Stimulated activated CD8-positive, alpha-beta memory T cell treated with anti-CD3 and anti-CD28 coated beads, Interleukin-4, amount 100 ng/mL, for 1 hour (primary cell): ENCODE data around the gene YIF1A.
"Not testable (repeated sequence)": the region's sequence is repeated elsewhere in the genome, so short reads cannot be mapped to it uniquely, and the experiment has no call there.

Experiments
- DNase-seq, 2 donors: peaks; one replicate each; pipeline ENCODE4 v3.0.0-alpha.2; 2020; ENCODE audit warnings: low read depth in 2 of 2, low spot score in 1 of 2

YIF1A gene

DNA sequence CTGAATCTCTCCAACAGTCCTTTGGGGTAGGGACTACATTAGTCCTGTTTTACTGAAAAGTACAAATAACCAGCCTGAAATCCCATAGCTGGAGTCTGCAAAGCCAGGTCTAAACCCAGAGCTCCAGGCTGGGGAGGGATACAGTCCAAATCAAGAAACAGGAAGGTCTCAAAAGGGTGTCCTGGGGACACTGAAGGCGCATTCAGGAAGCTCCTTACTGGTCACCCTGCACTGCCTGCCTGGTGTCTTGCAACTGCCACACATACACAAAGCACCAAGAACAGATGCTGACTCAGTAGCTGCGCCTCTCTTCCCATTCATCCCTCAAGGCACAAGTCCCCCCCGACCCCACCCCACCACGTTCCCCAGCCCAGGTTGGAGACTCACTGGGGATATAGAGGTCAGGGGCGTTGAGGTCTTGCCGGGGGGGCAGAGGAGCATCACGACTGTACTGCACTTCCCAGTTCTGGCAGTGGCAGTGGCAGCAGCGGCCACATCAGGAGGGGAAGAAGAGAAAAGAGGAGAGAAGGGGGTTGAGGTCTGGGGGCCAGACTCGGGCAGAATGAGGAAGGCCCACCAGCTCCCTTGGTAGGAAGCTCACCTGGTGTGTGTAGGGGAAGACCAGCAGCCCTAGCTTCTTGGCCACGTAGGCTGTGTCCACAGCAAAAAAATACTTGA, 1.6 kb downstream of the YIF1A start:
- DNase-seq = no peak

DNA sequence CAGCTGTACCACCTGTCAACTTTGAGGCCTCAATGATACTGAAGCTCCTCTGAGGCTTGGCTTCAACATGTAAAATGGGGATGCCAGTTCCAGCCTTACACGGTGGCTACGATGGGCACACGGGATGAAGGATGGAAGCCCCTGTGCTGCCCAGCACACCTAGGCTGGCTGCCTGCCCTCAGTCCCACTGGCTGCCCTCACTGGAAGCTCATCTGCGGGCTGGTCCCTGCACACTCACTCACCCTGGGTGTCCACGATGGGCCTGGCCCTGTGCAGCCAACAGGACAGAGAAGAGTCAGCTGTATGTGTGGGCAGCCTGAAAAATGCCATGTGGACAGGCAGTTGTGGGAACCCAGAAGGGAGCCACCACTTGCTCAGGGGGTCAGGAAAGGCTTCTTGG, 2.2 kb downstream of the YIF1A start:
- no peak for DNase-seq

DNA sequence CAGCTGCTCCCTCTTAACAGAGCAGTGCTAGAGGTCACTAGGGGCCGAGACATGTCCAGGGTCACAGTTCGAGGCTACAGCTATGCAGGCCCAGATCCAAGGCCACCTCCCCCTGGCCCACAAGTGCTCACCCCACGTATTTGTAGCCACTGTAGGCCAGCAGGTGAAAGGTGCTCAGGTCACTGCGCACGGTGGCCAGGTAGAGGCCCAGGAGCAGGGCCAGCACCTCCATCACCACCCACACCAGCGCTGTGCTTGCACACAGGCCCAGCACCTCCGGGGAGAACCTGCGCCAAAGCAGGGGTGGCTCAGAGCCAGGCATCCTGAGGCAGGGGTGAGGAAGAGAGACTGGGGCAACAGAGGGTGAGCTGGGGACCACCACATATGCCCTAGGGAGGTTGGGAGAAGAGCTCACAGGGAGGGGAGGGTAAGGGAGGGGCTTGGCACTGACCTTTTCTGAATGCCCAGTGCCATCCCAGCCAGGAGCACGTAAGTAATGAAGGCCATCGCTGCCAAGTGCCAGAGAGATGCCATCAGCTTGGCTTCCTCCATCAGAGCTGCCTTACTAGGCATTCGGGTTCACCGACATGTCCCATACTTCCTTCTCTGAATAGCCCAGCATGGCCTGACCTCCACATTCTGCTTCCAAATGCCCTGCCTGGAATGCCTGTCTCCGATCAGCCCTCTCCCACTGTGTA, 3.5 kb downstream of the YIF1A start:
- no peak for DNase-seq

GRCh38 chr11:66284526-66285078, 4.3 kb downstream of the YIF1A start:
- no peak for DNase-seq

GRCh38 chr11:66283461-66284105, 5.4 kb downstream of the YIF1A start:
- no peak for DNase-seq

DNA sequence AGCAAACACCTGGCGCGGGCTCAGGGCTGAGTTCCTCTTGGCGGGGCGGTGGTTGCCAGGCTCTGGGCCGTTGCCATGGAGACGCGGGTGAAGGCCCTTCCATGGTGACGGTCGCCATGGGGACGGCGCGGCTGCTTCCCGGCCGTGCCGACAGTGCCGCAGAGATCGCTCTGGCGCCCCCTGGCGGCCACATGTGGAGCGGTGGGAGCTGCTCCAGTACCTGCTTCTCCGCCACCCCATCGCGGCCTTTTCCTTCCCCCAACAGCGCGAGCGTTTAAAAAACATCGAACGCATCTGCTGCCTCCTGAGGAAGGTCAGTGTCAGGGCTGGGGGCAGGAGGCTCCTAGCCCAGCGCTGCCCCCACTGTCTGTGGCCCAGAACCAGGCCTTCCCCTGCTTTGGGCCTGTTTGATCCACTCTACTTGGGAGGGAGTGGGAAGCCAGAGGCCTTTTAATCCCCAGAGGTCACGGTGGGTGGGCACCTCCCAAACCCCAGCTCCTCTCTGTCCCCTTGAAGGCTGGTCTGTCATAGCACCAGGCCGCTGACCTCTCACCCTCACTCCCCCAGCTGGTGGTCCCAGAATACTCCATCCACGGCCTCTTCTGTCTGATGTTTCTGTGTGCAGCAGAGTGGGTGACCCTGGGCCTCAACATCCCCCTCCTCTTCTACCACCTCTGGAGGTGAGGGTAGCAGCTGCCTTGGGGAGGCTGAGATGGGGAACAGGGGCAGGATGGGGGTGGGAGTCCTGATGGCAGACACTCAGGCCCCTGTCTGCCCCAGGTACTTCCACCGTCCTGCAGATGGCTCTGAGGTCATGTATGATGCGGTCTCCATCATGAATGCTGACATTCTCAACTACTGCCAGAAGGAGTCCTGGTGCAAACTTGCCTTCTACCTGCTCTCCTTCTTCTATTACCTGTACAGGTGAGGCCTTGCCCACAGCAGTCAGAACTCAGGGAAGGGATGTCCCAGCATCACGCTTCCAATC, 6.2 kb downstream of the YIF1A start:
- DNase-seq = peak; percentile 98 to 99

DNA sequence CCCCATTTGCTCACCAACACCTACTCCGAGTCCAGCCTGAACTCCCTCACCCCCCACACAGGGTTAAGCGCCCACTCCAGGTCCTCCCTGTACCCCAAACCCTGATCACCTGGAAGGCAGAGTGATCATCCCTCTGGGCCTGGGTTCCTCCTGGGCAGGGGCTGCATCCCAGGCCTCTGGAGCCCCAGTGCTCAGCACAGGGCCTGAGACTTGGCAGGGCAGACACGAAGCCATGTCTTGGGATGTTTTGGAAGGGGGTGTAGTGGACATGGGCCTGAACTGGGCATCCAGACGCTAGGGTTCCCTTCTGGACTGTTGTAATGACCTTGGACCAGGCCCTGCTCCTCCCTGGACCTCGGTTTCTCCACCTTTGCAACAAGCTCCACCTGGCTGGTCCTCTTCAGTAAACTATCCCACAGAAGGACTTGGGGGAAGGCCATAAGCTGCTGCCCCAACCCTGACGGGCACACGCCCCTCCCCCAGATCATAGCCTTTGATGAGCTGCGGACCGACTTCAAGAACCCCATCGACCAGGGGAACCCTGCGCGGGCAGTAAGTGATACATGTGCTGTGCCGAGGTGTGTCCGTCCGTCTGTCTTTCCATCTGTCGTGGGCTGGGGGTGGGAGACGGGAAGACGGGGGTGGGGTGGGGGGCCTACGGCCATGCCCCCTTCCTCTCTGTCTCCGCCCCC, 7.0 kb downstream of the YIF1A start:
- DNase-seq = no peak

GRCh38 chr11:66281001-66281400, 7.9 kb downstream of the YIF1A start:
- DNase-seq = no peak

DNA sequence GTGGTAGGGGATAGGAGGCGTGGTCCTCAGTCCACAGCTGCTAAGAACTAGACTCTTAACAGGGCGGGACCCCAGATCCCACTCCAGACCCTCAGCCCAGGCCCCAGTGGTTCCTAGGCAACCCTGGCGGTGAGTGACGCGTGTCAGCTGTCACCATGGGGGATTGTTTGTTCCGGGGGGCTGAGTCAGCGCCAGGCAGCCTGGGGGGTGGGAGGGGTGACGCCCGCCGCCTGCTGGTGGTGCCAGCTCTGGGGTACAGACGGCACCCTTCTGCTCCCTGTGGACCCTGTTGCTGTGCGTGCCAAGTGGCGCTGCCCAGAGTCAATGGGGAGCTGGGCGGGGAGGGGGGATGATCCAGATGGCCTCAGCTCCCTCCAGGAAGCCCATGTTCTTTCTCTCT, 8.5 kb downstream of the YIF1A start:
- DNase-seq = no peak

GRCh38 chr11:66279092-66279734, 9.7 kb downstream of the YIF1A start:
- no peak for DNase-seq

DNA sequence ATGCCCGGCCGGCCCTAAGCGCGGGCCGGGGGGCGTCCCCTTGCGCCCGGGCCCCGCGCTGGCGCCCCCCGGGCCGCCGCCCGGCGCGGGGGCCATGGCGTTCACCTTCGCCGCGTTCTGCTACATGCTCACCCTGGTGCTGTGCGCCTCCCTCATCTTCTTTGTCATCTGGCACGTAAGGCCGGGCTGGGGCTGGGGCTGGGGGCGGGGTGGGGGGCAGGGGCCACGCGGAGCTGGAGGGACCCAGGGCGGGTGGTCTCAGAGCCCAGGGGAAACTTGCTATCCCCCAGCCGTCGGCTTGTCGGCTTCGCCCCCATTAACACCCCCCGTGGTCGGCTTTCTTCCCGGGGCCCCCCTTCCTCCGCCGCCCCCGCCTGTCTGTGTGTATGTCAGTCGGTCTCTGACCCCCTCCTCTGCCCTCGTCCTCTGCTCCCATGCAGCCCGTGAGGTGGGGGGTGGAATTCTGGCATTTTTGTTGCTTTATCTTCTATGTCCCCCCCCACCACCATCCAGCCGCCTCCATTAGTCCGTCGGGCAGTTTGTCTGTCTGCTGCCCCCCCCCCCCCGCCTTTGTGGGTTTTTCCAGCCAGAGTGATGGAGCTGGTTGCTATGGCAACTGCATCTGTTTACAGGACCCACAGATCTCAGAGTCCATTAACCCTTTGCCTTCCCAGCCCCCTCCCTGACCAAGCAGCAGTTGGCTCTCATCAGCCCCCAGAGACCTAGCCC, 10.4 kb downstream of the YIF1A start:
- DNase-seq = no peak

DNA sequence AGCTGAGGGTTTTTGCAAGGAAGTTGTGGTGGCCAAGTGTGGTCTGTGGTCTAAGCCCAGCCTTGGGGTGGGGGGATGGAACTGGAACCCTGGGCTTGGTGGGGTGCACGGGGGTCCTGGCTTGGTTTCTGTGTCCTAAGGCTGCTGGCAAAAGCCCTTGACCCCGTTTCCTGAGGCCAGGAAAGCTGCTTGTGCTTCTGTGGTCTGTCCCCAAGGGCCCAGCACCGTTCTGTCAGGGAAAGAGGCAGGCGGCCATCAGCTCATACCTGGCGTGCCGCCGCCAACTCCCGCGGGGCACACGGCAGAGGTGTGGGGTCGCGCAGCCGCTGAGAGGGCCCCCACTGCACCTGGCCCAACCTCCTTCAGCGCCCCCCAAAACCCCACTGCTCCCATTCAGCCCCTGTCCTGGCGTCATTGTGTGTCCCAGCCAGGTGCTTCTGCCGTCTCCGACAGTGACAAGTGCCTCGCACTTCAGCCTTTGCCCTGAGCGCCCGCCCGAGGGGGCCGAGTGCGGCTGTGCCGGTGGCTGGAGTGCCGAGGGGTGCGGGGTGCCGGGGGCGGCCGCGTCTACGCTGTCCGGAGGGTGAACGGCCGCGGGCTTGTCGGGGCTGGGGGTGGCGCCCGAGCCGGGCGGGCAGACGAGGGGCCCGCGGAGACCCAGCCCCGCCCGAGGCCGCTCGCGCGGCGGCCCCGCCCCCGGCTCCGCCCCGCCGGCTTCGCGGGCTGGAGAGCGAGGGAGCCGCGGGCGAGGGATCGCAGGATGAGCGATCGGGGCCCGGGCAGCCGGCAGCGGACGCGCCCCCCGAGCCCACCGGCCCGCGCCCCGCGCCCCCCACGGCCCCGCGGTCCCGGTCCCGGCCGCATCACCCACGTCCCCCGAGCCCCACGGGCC, 11.2 kb downstream of the YIF1A start, which contains the start of gene CNIH2:
TSS of gene CNIH2 (plus strand) at position 705 of the 892 bp plus-strand sequence. CDS start 282 bp downstream, outside the sequence.
- no peak for DNase-seq

GRCh38 chr11:66277064-66277463, 11.9 kb downstream of the YIF1A start:
- DNase-seq = not testable (repeated sequence)

DNA sequence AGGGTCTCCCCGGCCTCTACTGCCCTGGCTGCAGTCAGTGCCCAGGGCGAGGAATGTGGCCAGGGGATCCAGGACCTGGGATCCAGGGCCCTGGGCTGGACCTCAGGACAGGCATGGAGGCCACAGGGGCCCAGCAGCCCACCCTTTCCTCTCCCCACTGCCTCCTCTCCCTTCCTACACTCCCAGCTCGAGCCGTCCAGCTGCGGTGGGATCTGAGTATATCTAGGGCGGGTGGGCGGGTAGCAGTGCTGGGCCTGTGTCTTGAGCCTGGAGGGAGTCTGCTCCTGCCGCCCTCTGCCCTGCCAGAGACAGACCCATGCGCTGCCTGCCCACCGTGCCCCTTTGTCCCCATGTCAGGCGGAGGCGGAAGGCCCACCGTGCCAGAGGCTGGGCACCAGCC, 12.3 kb downstream of the YIF1A start:
- not testable (repeated sequence) for DNase-seq

DNA sequence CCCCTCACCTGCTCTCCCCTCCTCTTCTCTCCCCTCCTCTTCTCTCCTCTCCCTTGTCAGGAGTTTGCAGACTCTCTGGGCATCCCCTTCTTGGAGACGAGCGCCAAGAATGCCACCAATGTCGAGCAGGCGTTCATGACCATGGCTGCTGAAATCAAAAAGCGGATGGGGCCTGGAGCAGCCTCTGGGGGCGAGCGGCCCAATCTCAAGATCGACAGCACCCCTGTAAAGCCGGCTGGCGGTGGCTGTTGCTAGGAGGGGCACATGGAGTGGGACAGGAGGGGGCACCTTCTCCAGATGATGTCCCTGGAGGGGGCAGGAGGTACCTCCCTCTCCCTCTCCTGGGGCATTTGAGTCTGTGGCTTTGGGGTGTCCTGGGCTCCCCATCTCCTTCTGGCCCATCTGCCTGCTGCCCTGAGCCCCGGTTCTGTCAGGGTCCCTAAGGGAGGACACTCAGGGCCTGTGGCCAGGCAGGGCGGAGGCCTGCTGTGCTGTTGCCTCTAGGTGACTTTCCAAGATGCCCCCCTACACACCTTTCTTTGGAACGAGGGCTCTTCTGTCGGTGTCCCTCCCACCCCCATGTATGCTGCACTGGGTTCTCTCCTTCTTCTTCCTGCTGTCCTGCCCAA, 12.8 kb downstream of the YIF1A start:
- no peak for DNase-seq

DNA sequence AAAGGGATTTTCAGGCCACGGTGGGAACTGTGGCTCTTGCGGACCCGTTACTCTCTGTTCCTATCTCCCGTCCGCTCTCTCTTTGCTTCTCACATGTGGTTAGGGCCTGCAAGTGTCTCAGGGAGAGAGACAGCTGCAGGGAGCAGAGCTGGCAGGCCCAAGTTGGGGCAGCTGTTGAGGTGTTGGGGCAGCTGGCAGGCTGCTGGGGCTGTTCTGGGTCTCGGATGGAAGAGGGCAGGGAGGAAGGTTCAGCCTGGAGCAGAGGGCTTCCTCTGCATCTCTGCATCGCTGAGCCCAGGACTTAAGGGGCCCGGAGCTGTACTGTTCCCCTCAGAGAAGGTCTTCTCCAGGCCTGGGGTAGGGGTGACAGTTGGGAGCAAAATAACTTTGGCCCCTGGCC, 13.5 kb downstream of the YIF1A start:
- no peak for DNase-seq

DNA sequence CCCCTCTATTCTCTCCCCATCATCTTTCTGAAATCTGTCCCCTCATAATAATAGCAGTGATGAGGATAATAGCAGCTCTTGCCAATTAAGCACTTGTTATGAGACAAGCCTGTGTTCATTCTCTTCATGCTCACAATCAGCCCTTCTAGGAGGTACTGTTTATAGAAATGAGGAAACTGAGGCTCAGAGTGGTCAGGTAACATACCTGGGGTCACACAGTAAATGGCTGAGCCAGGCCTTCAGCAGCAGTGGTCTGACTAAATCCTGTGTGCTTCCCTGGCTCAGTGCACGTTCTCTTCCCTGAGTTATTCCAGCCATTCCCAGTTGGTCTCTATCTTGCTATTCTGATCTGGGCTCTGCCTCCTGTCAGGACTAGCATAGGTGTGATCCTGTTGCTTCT, 14.7 kb downstream of the YIF1A start:
- DNase-seq = no peak

GRCh38 chr11:66272596-66272995, 16.3 kb downstream of the YIF1A start:
- DNase-seq = no peak
